Lower leg skin (tissue), 3 donors: Measurements from ENCODE around the gene ITIH3.

Source experiments
- CTCF ChIP-seq, 3 donors: fragments of 450-650 bp; IDR thresholded peaks; one replicate each; pipeline ENCODE4 v1.5.1; 2016; ENCODE audit warnings: antibody characterized with exemption in 3 of 3, mild to moderate bottlenecking in 3 of 3, moderate library complexity in 2 of 3
- POLR2A ChIP-seq, 2 donors: fragments of 450-650 bp; IDR thresholded peaks; one replicate each; pipeline ENCODE4 v1.6.1; 2016 to 2017; ENCODE audit warnings: antibody characterized with exemption in 2 of 2, mild to moderate bottlenecking in 1 of 2, moderate library complexity in 1 of 2

GRCh38 chr3:52841211-52841980, 46.8 kb downstream of the ITIH3 start:
- TF ChIP-seq POLR2A (IDR thresholded peaks at IDR 0.05) (no peak), CTCF (IDR thresholded peaks at IDR 0.05) (no peak)
